Ovary (tissue), 3 donors: ENCODE measurements around the gene JADE1.

Source experiments
- CTCF ChIP-seq, 3 donors: fragments of 450-650 bp in 2 of 3; fragments of 200-600 bp in 1 of 3; IDR thresholded peaks; one replicate each; pipeline versions ENCODE4 v1.5.1 to v1.8.0; 2016 to 2022; ENCODE audit warnings: antibody characterized with exemption in 3 of 3, mild to moderate bottlenecking in 1 of 3
- EP300 ChIP-seq: sonication (generic); formaldehyde crosslinking; IDR thresholded peaks from one replicate; pipeline ENCODE4 v1.6.1; 2017; ENCODE audit warnings: antibody characterized with exemption
- POLR2A ChIP-seq: fragments of 450-650 bp; IDR thresholded peaks from one replicate; pipeline ENCODE4 v1.6.1; 2017; ENCODE audit warnings: antibody characterized with exemption, mild to moderate bottlenecking, moderate library complexity
- donor health status: DM: no; HTN: no; CAD: no.

GRCh38 chr4:128866269-128866668, 56.8 kb downstream of the JADE1 start:
- TF ChIP-seq CTCF (IDR thresholded peaks at IDR 0.05) (no peak), POLR2A (no peak), EP300 (no peak)
